Measurements from ENCODE around the gene ATP10B. TPM values are rescaled to one million over a fixed set of nuclear protein-coding genes. Genes with fewer than 3 reads are reported as not detected.

The ATP10B gene
- total RNA-seq, 6 experiments from 2014 or later = 0.06 to 1.4 (median 0.51) TPM; not detected in 3

DNA sequence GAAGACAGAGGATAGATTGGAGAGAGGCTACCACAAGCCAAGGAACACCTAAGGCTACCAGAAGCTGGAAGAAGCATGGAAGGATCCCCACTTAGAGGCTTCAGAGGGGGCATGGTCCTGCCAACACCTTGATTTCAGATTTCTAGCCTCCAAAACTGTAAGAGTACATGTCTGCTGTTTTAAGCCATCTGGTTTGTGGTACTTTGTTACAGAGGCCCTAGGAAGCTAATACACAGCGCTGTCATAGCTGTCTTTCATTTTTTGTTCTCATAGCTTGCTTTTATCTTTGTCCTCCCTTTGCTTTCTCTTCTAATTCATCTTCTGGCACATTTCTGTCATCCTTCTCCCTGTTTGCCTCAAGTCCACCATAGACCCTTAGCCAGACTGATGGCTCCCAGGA lies 104.5 kb downstream of the ATP10B start:
- whole genome bisulfite sequencing (ENCODE audit: insufficient coverage, low coverage, low lambda C conversion rate, missing lambda C conversion rate) = 75% methylated on average over 1 of the region's 1 CpG
- DNase-seq (no peak), ATAC-seq (no peak)
- intact Hi-C loops (cut with DNase I) = no loop called here
- TF ChIP-seq POLR2A (IDR thresholded peaks at IDR 0.05) = no peak
- TF ChIP-seq, protein P1, sequence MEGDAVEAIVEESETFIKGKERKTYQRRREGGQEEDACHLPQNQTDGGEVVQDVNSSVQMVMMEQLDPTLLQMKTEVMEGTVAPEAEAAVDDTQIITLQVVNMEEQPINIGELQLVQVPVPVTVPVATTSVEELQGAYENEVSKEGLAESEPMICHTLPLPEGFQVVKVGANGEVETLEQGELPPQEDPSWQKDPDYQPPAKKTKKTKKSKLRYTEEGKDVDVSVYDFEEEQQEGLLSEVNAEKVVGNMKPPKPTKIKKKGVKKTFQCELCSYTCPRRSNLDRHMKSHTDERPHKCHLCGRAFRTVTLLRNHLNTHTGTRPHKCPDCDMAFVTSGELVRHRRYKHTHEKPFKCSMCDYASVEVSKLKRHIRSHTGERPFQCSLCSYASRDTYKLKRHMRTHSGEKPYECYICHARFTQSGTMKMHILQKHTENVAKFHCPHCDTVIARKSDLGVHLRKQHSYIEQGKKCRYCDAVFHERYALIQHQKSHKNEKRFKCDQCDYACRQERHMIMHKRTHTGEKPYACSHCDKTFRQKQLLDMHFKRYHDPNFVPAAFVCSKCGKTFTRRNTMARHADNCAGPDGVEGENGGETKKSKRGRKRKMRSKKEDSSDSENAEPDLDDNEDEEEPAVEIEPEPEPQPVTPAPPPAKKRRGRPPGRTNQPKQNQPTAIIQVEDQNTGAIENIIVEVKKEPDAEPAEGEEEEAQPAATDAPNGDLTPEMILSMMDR (IDR thresholded peaks at IDR 0.05) = no peak
- H3K9me3 ChIP-seq = no peaks in the 10 kb centered on the region
- H3K36me3 ChIP-seq = no peaks in the 10 kb centered on the region
- H3K27ac ChIP-seq = no peak overlapping the region
- no peak overlapping the region for H3K4me3 ChIP-seq
- no peaks in the 10 kb centered on the region for H3K27me3 ChIP-seq
- H3K4me1 ChIP-seq = no peaks in the 10 kb centered on the region

DNA sequence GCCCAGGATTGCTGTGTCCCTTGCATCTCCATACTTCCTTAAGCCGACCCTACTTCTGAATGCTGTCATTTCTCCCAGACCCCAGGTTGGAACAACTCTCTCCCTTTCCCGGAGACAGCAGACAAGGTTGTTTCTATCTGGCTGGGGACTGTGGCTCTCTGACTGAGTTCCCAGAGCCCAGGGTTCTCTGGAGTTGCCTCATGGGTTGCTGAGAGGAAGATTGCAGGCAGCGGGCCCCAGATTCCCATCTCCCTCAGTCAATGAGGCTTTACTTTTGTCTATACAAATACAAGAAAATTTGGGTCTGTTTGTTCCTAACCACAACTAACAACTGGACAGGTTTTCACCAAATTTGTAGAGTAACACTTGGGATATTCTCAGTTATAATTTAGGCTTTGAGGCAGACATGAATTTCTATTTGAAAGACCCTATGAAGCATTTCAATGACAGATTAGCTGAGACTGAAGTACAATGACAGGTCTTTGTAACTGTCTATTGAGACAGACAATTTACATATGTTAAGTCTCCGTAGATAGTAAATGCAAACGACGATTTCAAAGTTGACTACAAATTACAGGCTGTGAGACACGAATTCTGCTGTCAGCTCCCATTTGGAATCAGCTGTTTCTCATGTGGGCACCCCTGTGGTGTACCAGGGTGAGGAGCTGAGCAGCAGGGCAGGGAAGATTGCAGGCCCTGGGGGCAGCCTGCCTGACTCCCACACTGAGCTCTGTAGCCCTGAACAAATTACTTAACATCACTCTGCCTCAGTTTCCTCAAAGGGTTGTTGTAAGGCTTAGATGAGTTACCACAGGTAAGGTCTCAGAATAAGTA lies 107.5 kb downstream of the ATP10B start:
- H3K27me3 ChIP-seq = no peaks in the 10 kb centered on the region
- H3K9me3 ChIP-seq = no peaks in the 10 kb centered on the region
- intact Hi-C loops (cut with DNase I) = no loop called here
- H3K4me1 ChIP-seq = no peaks in the 10 kb centered on the region
- no peaks in the 10 kb centered on the region for H3K36me3 ChIP-seq
- H3K4me3 ChIP-seq = no peak overlapping the region
- no peak for DNase-seq
- no peak for ATAC-seq
- no peak overlapping the region for H3K27ac ChIP-seq
- TF ChIP-seq, protein P1 (IDR thresholded peaks at IDR 0.05) = no peak
- no peak for TF ChIP-seq POLR2A (IDR thresholded peaks at IDR 0.05)
- WGBS (ENCODE audit: insufficient coverage, low coverage, low lambda C conversion rate, missing lambda C conversion rate) = 39% methylated on average over 4 of the region's 7 CpGs

DNA sequence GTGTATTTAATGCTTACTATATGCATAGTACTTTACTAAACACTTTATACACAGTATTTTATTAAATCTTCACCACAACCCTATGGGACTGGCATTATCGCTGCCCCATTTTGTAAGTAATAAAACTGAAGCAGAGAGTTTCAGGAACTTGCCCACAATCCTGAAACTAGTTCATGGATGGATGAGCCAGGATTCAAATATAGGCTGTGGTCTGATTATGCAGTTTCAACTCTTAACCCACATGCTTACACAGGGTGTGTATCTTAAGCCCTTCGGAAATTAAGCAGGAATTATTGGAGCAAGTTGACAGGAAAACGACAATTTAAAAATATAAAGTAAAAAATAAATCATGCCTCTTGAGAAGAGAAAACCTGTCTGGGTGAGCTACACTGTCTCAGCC lies 109.0 kb downstream of the ATP10B start:
- WGBS (ENCODE audit: insufficient coverage, low coverage, low lambda C conversion rate, missing lambda C conversion rate) = 51% methylated on average over 3 of the region's 3 CpGs
- TF ChIP-seq, protein P1 (IDR thresholded peaks at IDR 0.05) = no peak
- TF ChIP-seq POLR2A (IDR thresholded peaks at IDR 0.05) = no peak
- no peak for ATAC-seq
- Histone ChIP-seq H3K9me3 (no peaks in the 10 kb centered on the region), H3K4me3 (no peak overlapping the region), H3K27me3 (no peaks in the 10 kb centered on the region), H3K27ac (no peak overlapping the region), H3K36me3 (no peaks in the 10 kb centered on the region), H3K4me1 (no peaks in the 10 kb centered on the region)
- intact Hi-C loops (cut with DNase I) = no loop called here
- no peak for DNase-seq

GRCh38 chr5:160742446-160742845 lies 109.6 kb downstream of the ATP10B start:
- no peak for ATAC-seq
- 41% methylated on average over 1 of the region's 1 CpG for WGBS (ENCODE audit: insufficient coverage, low coverage, low lambda C conversion rate, missing lambda C conversion rate)
- H3K27ac ChIP-seq = no peak overlapping the region

More at GRCh38 chr5:160742446-160742845, 109.6 kb downstream of the ATP10B start:
- Histone ChIP-seq H3K4me3 (no peak overlapping the region), H3K4me1 (no peaks in the 10 kb centered on the region), H3K27me3 (no peaks in the 10 kb centered on the region), H3K36me3 (no peaks in the 10 kb centered on the region), H3K9me3 (no peaks in the 10 kb centered on the region)
- intact Hi-C loops (cut with DNase I) = no loop called here
- no peak for DNase-seq
- no peak for TF ChIP-seq POLR2A (IDR thresholded peaks at IDR 0.05)
- TF ChIP-seq, protein P1 (IDR thresholded peaks at IDR 0.05) = no peak
